Measurements from ENCODE around the gene GATAD2A.

GATAD2A gene

GRCh38 chr19:19534556-19535265 is 129.2 kb downstream of the GATAD2A start:
- DNase-seq, result no peak

GRCh38 chr19:19535311-19536191 is 130.1 kb downstream of the GATAD2A start:
- DNase-seq, result no peak

DNA sequence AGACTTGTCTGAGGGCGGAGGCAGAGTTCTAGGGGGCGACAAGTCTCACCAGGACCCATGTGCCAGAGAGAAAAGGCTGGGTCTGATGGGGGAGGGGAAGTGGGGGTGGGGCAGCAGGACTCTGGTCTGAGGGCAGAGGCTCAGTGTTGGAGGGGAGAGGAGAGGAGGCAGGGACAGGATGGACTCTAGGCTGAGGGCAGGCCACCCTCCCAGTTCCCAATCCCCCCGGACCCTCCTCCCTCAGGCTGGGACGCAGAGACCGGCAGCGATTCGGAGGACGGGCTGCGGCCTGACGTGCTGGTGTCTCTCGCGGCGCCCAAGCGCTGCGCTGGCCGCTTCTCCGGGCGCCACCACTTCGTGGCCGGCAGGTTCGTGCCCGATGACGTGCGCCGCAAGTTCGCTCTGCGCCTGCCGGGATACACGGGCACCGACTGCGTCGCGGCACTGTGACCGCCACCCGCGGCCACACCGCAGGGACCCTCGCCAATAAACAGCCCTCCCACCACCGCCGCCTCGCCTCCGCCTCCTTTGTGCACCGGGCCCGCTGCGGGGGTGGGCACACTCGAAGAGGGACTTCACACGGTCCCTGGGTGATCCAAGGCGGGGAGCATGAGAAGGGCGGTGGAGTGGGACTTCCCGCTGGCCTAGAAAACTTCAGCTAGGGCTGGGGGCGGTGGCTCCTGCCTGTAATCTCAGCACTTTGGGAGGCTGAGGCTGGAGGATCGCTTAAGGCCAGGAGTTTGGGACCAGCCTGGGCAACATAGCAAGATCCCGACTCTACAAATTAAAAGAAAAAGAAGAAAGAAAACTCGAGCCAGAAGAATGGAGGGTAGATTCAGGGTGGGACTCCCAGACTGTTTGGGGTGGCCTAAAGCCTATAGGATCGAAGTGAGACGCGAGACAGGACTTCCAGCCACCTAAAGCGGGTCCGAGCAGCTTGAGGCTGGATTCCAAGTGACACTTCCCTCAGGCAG is 131.9 kb downstream of the GATAD2A start:
- peak; percentile 38 for DNase-seq

GRCh38 chr19:19538061-19538784 is 132.7 kb downstream of the GATAD2A start, which contains the start of gene CILP2:
CILP2 (plus strand) TSS chr19:19538265; CDS start chr19:19538350, 85 bp downstream.
- DNase-seq, result peak; percentile 62

GRCh38 chr19:19538785-19539166 is 133.3 kb downstream of the GATAD2A start:
- DNase-seq, result no peak

DNA sequence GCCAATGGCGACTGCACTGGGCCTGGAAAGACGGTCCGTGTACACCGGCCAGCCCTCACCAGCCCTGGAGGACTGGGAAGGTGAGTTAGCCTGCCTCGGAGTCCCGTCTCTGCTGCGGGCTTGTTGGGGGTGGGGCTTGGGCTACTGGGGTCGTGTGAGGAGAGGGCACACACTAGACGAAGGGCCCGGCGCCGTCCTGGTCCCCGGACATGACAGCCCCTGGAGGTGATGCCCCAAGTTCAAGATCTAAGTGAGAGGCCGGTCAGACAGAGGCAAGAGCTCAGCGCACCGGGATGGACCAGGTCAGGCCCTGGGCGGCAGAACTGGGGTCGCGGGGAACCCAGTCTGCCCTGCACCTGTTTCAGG is 134.2 kb downstream of the GATAD2A start:
- DNase-seq, result no peak

- peak; percentile 70 for DNase-seq
Observed at GRCh38 chr19:19540064-19540714, 134.7 kb downstream of the GATAD2A start.

- DNase-seq, result peak; percentile 75
Observed at GRCh38 chr19:19540715-19541515, 135.4 kb downstream of the GATAD2A start.

DNA sequence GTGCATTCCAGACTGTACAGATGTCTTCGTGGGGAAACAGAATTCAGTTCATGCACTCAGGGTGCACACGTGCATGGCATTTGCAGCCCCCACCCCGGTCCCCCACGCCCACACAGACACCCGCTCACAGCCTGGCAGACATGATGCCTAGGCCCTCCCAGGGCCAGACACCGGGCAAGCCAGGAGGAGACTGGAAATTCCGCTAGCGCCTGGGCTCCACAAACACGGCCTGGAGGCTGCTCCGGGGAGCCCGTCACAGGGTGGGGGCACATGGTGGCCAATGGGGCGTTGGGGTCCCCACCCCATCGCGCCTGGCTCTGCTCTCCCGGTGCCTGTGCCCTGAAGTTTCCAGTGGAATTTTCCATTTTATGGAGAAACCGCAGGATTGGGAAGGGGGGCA is 136.1 kb downstream of the GATAD2A start:
- DNase-seq, result no peak

DNA sequence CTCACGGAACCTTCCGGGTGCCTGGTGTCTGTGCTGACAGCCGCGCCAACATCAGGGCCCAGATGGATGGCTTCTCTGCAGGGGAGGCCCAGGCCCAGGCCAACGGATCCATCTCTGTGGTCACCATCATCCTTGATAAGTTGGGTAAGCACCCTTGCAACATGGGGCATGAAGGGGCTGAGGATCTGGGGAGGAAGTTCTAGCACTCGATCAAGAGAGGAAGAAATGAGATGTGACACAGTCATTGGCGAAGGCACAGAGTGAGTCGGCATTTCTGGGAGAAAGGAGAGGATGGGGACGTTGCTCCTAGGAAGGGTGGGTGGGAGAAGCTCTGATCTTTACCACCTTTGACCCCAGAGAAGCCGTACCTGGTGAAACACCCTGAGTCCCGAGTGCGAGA is 137.0 kb downstream of the GATAD2A start:
- no peak for DNase-seq

DNA sequence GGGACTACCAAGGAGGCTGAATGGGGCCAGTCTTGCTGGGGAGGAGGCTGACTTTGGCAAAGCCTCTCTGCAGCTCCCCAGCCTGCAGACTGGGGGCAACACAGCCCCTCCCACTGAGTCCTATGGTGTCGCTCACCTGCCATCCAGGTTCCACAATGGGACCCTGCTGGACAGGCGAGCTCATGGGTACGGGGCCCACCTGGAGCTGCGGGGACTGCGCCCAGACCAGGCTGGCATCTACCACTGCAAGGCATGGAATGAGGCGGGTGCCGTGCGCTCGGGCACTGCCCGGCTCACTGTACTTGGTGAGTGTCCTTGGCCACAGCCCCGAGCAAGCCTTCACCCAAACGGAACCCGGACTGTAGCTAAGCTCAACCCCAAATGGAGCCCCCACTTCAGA is 137.6 kb downstream of the GATAD2A start:
- no peak for DNase-seq

GRCh38 chr19:19543640-19544039 is 138.2 kb downstream of the GATAD2A start:
- DNase-seq, result no peak

- DNase-seq, result no peak
Observed at GRCh38 chr19:19544257-19544953, 138.9 kb downstream of the GATAD2A start.

GRCh38 chr19:19544954-19545591 is 139.6 kb downstream of the GATAD2A start:
- no peak for DNase-seq

DNA sequence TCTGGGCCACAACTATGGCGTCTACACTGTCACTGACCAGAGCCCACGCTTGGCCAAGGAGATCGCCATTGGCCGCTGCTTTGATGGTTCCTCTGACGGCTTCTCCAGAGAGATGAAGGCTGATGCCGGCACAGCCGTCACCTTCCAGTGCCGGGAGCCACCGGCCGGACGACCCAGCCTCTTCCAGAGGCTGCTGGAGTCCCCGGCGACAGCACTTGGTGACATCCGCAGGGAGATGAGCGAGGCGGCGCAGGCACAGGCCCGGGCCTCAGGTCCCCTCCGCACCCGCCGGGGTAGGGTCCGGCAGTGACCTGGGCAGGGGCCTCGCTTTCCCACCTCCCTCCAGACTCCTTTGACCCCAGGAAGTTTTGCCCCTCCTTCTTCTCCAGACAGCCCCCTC is 140.2 kb downstream of the GATAD2A start:
- no peak for DNase-seq

DNA sequence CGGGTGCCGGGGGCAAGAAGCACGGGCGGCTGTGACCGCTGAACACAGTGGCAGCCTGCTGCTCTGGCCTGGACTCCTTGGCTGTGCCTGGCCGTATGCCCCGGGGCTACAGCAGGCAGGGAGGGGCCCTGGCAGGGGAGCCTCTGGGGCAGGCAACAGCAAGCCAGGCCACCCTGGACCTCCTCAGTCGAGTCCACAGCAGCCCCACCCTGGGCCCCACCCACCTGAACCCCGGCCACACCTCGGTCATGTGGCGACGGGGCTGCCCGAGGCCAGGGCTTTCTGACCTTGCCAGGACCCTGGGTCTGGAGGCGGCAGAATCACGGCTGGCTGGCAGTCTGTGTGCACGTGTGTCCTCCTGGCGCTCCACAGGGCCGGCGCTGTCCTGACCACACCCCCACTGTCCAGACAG is 141.3 kb downstream of the GATAD2A start:
- no peak for DNase-seq

DNA sequence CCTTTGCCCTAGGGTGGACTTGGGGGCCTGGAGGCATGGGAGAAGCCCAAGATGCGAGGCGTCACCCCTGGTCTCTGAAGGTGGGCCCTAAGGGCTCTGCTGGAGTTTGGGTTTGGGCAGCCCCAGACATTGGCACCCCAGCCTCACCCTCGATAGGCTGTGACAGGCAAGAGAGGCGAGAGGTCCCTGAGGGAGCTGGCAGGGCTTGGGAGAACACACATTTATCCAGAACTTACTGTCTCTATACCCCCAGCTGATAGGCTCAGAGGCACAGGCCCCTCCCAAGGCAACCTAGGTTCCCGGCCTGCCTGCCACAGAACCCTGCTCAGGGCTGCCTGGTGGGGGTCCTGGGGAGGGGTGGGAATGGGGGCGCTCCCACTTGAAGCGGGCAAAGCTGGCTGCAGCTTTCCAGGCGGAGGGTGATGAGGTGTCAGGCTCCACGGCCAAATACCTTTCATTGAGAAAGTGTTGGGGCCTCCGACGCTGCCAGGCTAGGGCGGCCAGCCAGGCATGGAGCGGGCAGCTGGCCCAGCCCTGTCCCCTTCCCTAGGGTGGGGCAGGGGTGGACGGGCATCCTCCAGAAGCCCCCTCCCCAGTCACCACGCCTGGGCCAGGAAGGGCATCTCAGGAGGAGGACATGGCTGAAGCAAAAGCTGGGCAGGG is 142.3 kb downstream of the GATAD2A start:
- DNase-seq, result no peak

- no peak for DNase-seq
Observed at GRCh38 chr19:19548915-19549759, 143.7 kb downstream of the GATAD2A start.
